ENCODE data around the gene GRID1.

GRCh38 chr10:86340176-86340990 is 26.2 kb downstream of the GRID1 start:
- TF ChIP-seq EZH2 (IDR thresholded peaks at IDR 0.05; ENCODE audit: low read depth) (no peak), CTCF (conservative IDR thresholded peaks at IDR 0.05) (no peak)
